GM23338 (cell line): ENCODE measurements around the gene ACVRL1.

ENCODE experiments used
- CREB1 ChIP-seq: fragments of 250-450 bp; sonication (Bioruptor Pico); IDR thresholded peaks from 2 replicates; pipeline ENCODE4 v1.5.0; 2020; ENCODE audit warnings: low read depth, mild to moderate bottlenecking, moderate library complexity
- EZH2 ChIP-seq: fragments of 200-600 bp; sonication (generic); IDR thresholded peaks from one replicate; pipeline ENCODE4 v1.8.0; 2017; ENCODE audit warnings: antibody characterized with exemption, mild to moderate bottlenecking, low read depth; ENCODE audit not compliant: unreplicated experiment
- EZH2phosphoT487 ChIP-seq: fragments of 200-600 bp; sonication (generic); IDR thresholded peaks from one replicate; pipeline ENCODE4 v1.8.1; 2018; ENCODE audit warnings: antibody characterized with exemption; ENCODE audit not compliant: unreplicated experiment
- POLR2AphosphoS5 ChIP-seq: IDR thresholded peaks from 2 replicates; pipeline ENCODE4 v1.6.1; 2016; ENCODE audit warnings: antibody characterized with exemption, low read depth
- ZNF114 ChIP-seq: fragments of 250-450 bp; sonication (Bioruptor Pico); IDR thresholded peaks from 2 replicates; pipeline ENCODE4 v1.5.0; 2020; ENCODE audit warnings: mild to moderate bottlenecking, moderate library complexity
- TF ChIP-seq, protein P1 (sequence below), 2 experiments: fragments of 200-600 bp in 1 of 2; sonication (generic) in 1 of 2; conservative IDR thresholded peaks; 2 replicates each; pipeline versions ENCODE4 v1.5.1 to v1.6.1; 2016 to 2017; ENCODE audit warnings: antibody characterized with exemption in 2 of 2, low read depth in 2 of 2, mild to moderate bottlenecking in 2 of 2, moderate library complexity in 1 of 2
- TF ChIP-seq, protein P2 (sequence below): IDR thresholded peaks from one replicate; pipeline ENCODE4 v1.6.1; 2018; ENCODE audit warnings: antibody characterized with exemption; ENCODE audit not compliant: unreplicated experiment
- TF ChIP-seq, protein P3 (sequence below): fragments of 250-450 bp; sonication (Bioruptor Pico); IDR thresholded peaks from 2 replicates; pipeline ENCODE4 v1.5.0; 2020; ENCODE audit warnings: mild to moderate bottlenecking, moderate library complexity

DNA sequence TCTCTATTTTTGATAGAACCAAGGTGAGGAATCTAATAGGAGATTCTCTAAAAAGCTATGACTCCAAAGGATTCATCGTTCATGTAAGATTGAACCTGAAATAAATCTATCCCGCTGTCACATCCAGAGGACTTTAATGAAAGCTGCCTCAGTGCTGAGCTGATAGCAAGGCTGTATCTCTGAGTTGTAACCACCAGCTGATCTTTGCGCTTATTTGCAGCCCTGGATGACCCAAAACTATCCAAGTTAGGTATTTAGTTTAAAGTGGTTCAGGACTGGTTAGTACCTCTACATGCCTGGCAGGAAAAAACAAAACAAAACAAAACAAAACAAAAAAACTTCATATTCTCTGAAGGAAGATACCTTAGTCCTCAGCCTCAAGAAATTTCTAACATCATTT is 28.2 kb upstream of the ACVRL1 start:
- TF ChIP-seq, protein P1, sequence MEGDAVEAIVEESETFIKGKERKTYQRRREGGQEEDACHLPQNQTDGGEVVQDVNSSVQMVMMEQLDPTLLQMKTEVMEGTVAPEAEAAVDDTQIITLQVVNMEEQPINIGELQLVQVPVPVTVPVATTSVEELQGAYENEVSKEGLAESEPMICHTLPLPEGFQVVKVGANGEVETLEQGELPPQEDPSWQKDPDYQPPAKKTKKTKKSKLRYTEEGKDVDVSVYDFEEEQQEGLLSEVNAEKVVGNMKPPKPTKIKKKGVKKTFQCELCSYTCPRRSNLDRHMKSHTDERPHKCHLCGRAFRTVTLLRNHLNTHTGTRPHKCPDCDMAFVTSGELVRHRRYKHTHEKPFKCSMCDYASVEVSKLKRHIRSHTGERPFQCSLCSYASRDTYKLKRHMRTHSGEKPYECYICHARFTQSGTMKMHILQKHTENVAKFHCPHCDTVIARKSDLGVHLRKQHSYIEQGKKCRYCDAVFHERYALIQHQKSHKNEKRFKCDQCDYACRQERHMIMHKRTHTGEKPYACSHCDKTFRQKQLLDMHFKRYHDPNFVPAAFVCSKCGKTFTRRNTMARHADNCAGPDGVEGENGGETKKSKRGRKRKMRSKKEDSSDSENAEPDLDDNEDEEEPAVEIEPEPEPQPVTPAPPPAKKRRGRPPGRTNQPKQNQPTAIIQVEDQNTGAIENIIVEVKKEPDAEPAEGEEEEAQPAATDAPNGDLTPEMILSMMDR (conservative IDR thresholded peaks at IDR 0.05; ENCODE audit: low read depth in 2 of 2) = no peak
- TF ChIP-seq EZH2phosphoT487 = no peak
- TF ChIP-seq, protein P2, sequence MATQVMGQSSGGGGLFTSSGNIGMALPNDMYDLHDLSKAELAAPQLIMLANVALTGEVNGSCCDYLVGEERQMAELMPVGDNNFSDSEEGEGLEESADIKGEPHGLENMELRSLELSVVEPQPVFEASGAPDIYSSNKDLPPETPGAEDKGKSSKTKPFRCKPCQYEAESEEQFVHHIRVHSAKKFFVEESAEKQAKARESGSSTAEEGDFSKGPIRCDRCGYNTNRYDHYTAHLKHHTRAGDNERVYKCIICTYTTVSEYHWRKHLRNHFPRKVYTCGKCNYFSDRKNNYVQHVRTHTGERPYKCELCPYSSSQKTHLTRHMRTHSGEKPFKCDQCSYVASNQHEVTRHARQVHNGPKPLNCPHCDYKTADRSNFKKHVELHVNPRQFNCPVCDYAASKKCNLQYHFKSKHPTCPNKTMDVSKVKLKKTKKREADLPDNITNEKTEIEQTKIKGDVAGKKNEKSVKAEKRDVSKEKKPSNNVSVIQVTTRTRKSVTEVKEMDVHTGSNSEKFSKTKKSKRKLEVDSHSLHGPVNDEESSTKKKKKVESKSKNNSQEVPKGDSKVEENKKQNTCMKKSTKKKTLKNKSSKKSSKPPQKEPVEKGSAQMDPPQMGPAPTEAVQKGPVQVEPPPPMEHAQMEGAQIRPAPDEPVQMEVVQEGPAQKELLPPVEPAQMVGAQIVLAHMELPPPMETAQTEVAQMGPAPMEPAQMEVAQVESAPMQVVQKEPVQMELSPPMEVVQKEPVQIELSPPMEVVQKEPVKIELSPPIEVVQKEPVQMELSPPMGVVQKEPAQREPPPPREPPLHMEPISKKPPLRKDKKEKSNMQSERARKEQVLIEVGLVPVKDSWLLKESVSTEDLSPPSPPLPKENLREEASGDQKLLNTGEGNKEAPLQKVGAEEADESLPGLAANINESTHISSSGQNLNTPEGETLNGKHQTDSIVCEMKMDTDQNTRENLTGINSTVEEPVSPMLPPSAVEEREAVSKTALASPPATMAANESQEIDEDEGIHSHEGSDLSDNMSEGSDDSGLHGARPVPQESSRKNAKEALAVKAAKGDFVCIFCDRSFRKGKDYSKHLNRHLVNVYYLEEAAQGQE = no peak
- no peak for TF ChIP-seq POLR2AphosphoS5
- no peak for TF ChIP-seq EZH2
- no peak for TF ChIP-seq ZNF114 (CRISPR knock-in tag)
- TF ChIP-seq CREB1 (CRISPR knock-in tag) = no peak
- TF ChIP-seq, protein P3, sequence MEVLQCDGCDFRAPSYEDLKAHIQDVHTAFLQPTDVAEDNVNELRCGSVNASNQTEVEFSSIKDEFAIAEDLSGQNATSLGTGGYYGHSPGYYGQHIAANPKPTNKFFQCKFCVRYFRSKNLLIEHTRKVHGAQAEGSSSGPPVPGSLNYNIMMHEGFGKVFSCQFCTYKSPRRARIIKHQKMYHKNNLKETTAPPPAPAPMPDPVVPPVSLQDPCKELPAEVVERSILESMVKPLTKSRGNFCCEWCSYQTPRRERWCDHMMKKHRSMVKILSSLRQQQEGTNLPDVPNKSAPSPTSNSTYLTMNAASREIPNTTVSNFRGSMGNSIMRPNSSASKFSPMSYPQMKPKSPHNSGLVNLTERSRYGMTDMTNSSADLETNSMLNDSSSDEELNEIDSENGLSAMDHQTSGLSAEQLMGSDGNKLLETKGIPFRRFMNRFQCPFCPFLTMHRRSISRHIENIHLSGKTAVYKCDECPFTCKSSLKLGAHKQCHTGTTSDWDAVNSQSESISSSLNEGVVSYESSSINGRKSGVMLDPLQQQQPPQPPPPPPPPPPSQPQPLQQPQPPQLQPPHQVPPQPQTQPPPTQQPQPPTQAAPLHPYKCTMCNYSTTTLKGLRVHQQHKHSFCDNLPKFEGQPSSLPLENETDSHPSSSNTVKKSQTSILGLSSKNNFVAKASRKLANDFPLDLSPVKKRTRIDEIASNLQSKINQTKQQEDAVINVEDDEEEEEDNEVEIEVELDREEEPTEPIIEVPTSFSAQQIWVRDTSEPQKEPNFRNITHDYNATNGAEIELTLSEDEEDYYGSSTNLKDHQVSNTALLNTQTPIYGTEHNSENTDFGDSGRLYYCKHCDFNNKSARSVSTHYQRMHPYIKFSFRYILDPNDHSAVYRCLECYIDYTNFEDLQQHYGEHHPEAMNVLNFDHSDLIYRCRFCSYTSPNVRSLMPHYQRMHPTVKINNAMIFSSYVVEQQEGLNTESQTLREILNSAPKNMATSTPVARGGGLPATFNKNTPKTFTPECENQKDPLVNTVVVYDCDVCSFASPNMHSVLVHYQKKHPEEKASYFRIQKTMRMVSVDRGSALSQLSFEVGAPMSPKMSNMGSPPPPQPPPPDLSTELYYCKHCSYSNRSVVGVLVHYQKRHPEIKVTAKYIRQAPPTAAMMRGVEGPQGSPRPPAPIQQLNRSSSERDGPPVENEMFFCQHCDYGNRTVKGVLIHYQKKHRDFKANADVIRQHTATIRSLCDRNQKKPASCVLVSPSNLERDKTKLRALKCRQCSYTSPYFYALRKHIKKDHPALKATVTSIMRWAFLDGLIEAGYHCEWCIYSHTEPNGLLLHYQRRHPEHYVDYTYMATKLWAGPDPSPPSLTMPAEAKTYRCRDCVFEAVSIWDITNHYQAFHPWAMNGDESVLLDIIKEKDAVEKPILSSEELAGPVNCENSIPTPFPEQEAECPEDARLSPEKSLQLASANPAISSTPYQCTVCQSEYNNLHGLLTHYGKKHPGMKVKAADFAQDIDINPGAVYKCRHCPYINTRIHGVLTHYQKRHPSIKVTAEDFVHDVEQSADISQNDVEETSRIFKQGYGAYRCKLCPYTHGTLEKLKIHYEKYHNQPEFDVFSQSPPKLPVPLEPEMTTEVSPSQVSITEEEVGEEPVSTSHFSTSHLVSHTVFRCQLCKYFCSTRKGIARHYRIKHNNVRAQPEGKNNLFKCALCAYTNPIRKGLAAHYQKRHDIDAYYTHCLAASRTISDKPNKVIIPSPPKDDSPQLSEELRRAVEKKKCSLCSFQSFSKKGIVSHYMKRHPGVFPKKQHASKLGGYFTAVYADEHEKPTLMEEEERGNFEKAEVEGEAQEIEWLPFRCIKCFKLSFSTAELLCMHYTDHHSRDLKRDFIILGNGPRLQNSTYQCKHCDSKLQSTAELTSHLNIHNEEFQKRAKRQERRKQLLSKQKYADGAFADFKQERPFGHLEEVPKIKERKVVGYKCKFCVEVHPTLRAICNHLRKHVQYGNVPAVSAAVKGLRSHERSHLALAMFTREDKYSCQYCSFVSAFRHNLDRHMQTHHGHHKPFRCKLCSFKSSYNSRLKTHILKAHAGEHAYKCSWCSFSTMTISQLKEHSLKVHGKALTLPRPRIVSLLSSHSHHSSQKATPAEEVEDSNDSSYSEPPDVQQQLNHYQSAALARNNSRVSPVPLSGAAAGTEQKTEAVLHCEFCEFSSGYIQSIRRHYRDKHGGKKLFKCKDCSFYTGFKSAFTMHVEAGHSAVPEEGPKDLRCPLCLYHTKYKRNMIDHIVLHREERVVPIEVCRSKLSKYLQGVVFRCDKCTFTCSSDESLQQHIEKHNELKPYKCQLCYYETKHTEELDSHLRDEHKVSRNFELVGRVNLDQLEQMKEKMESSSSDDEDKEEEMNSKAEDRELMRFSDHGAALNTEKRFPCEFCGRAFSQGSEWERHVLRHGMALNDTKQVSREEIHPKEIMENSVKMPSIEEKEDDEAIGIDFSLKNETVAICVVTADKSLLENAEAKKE (CRISPR knock-in tag) = no peak
